T-helper 17 cell (primary cell): ENCODE results near the gene NAIP. TPM values are rescaled to one million over a fixed set of nuclear protein-coding genes. Genes with fewer than 3 reads are reported as not detected.
"Not testable (repeated sequence)": the region's sequence is repeated elsewhere in the genome, so short reads cannot be mapped to it uniquely, and the experiment has no call there.

Experiments used
- ATAC-seq: fragments of 150-1000 bp; cut with Tn5 transposase; 2 replicates; pipeline ENCODE4 v1.10.0; 2021; ENCODE audit warnings: mild to moderate bottlenecking, moderate library complexity
- DNase-seq, 3 donors: peaks; one replicate each; pipeline versions ENCODE4 v3.0.0 to v3.0.0-alpha.2; 2020 to 2021
- H3K9me3 ChIP-seq: one replicate; pipeline ENCODE4 v1.7.0; 2013; ENCODE audit warnings: low read length, mild to moderate bottlenecking; ENCODE audit not compliant: control insufficient read depth, poor library complexity, severe bottlenecking
- H3K27ac Mint-ChIP-seq: one replicate; pipeline ENCODE4 v1.8.0; 2022; ENCODE audit warnings: mild to moderate bottlenecking, moderate library complexity, mixed read lengths
- H3K27me3 Mint-ChIP-seq: one replicate; pipeline ENCODE4 v1.8.0; 2022; ENCODE audit warnings: mixed read lengths
- H3K36me3 Mint-ChIP-seq: one replicate; pipeline ENCODE4 v1.8.0; 2022; ENCODE audit warnings: low read depth, mixed read lengths
- H3K4me1 Mint-ChIP-seq: one replicate; pipeline ENCODE4 v1.8.0; 2022; ENCODE audit warnings: mild to moderate bottlenecking, mixed read lengths
- H3K4me3 Mint-ChIP-seq: one replicate; pipeline ENCODE4 v1.8.0; 2022; ENCODE audit warnings: mild to moderate bottlenecking, moderate library complexity, mixed read lengths
- total RNA-seq, 4 donors: library from RNA in 2 of 4; stranded (reverse) in 2 of 4; gene quantifications; one replicate each; pipeline ENCODE4 v1.2.3 and lab custom pipeline; 2022 to 2026

Gene NAIP, protein sequence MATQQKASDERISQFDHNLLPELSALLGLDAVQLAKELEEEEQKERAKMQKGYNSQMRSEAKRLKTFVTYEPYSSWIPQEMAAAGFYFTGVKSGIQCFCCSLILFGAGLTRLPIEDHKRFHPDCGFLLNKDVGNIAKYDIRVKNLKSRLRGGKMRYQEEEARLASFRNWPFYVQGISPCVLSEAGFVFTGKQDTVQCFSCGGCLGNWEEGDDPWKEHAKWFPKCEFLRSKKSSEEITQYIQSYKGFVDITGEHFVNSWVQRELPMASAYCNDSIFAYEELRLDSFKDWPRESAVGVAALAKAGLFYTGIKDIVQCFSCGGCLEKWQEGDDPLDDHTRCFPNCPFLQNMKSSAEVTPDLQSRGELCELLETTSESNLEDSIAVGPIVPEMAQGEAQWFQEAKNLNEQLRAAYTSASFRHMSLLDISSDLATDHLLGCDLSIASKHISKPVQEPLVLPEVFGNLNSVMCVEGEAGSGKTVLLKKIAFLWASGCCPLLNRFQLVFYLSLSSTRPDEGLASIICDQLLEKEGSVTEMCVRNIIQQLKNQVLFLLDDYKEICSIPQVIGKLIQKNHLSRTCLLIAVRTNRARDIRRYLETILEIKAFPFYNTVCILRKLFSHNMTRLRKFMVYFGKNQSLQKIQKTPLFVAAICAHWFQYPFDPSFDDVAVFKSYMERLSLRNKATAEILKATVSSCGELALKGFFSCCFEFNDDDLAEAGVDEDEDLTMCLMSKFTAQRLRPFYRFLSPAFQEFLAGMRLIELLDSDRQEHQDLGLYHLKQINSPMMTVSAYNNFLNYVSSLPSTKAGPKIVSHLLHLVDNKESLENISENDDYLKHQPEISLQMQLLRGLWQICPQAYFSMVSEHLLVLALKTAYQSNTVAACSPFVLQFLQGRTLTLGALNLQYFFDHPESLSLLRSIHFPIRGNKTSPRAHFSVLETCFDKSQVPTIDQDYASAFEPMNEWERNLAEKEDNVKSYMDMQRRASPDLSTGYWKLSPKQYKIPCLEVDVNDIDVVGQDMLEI (N-terminal part only)
- total RNA-seq (10 to 100 TPM; 21.0 to 24.1 TPM), total RNA-seq (lab: John Stamatoyannopoulos, UW) (1.2 reads per million in 2 donors)

GRCh38 chr5:71025289-71025953 lies at the start of gene NAIP:
TSS of gene NAIP (minus strand) at chr5:71025339. CDS start at chr5:71012915, 12,424 bp downstream.
- H3K36me3 Mint-ChIP-seq, ATAC-seq, H3K27ac Mint-ChIP-seq, DNase-seq, H3K4me3 Mint-ChIP-seq, H3K9me3 ChIP-seq, H3K4me1 Mint-ChIP-seq, H3K27me3 Mint-ChIP-seq: not testable (repeated sequence)

DNA sequence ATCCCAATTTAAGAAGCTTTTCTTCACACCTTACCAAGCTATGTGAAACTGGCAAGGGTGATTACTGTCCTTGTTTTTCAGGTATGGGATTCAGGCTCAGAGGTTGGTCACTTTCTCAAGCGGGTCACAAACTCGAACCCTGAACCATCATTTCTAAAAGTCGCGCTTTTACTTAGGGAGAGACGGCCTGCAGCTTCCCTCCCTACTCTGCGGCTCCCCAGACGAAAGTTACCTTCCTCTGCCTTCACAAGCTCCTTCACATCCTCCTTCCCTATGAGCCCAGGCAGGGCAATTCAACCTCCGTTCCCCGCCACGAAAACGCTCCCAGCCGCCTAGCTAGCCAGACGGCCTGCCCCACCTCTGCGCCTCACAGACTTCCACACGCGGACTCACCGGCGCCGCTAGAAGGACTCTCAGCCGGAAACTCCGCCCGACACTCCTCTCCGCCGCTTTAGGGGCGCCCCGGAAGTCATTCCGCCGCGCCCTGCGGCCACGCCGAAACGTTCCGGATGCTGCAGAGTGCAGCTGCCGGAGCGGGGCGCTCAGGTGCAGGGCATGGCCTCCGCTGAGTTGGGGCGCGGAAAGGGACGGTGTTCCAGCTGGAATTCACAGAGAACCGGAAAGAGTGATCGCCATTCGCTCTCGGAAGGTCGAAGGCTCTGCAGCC lies 42.3 kb upstream of the NAIP start, which contains the start of gene GTF2H2:
TSS of gene GTF2H2 (minus strand) at position 415 of the 667 bp plus-strand sequence. CDS start 4,913 bp downstream, outside the sequence.
- not testable (repeated sequence) for H3K27ac Mint-ChIP-seq, H3K27me3 Mint-ChIP-seq, H3K4me3 Mint-ChIP-seq, DNase-seq, H3K36me3 Mint-ChIP-seq, H3K9me3 ChIP-seq, H3K4me1 Mint-ChIP-seq
- ATAC-seq = peak; percentile 100

- not testable (repeated sequence) for H3K4me3 Mint-ChIP-seq, H3K27me3 Mint-ChIP-seq, H3K36me3 Mint-ChIP-seq, H3K27ac Mint-ChIP-seq, DNase-seq, H3K9me3 ChIP-seq, H3K4me1 Mint-ChIP-seq, ATAC-seq
Observed at GRCh38 chr5:71061322-71061721, 36.2 kb upstream of the NAIP start.

- not testable (repeated sequence) for H3K36me3 Mint-ChIP-seq, H3K4me3 Mint-ChIP-seq, DNase-seq, ATAC-seq, H3K9me3 ChIP-seq, H3K27ac Mint-ChIP-seq, H3K27me3 Mint-ChIP-seq, H3K4me1 Mint-ChIP-seq
Observed at GRCh38 chr5:71059426-71059825, 34.3 kb upstream of the NAIP start.

GRCh38 chr5:71044808-71045207 lies 19.7 kb upstream of the NAIP start:
- not testable (repeated sequence) for ATAC-seq, DNase-seq, H3K27me3 Mint-ChIP-seq, H3K27ac Mint-ChIP-seq, H3K4me3 Mint-ChIP-seq, H3K36me3 Mint-ChIP-seq, H3K4me1 Mint-ChIP-seq, H3K9me3 ChIP-seq

- not testable (repeated sequence) for ATAC-seq, H3K27ac Mint-ChIP-seq, H3K4me3 Mint-ChIP-seq
Observed at GRCh38 chr5:71044128-71044527, 19.0 kb upstream of the NAIP start.

GRCh38 chr5:71031046-71031776 lies 6.1 kb upstream of the NAIP start:
- H3K27ac Mint-ChIP-seq, H3K27me3 Mint-ChIP-seq, H3K4me3 Mint-ChIP-seq, H3K36me3 Mint-ChIP-seq, H3K4me1 Mint-ChIP-seq, H3K9me3 ChIP-seq, DNase-seq: not testable (repeated sequence)
- ATAC-seq = peak; percentile 28

More at GRCh38 chr5:71044128-71044527, 19.0 kb upstream of the NAIP start:
- DNase-seq, H3K36me3 Mint-ChIP-seq, H3K27me3 Mint-ChIP-seq, H3K9me3 ChIP-seq, H3K4me1 Mint-ChIP-seq: not testable (repeated sequence)

GRCh38 chr5:71020643-71021042 lies 4.5 kb downstream of the NAIP start:
- ATAC-seq, H3K36me3 Mint-ChIP-seq, H3K27me3 Mint-ChIP-seq, H3K4me3 Mint-ChIP-seq, H3K9me3 ChIP-seq, H3K4me1 Mint-ChIP-seq, H3K27ac Mint-ChIP-seq, DNase-seq: not testable (repeated sequence)

DNA sequence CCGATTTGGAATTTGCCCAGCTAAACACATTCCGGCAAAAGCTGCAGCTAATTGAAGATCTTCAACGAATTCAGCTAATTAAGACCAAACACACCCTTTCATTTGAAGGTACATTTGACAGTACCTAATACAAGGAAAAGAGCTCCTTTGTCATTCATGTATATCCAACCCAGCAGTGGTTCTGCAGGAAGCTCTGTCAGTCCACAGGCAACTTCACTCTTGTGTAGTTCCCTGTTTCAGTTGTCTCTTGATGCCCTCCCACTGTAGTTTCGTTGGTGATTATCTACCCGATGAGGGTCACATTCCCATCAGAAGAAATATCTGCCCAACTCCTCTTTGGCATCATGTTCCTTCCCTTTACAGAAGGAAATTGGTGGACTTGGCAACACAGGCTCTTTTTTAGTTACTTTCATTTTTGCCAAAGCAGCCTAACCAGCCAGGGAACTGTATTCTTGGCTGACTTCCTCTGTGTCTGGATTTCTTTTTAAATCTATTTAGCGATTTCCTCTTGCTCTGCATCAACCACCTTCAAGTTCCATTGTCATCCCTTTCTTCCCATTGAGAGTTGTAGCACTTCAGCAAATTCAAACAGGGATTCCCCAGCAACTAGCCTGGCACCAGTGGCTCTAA lies 6.6 kb downstream of the NAIP start:
- H3K27me3 Mint-ChIP-seq, ATAC-seq, H3K27ac Mint-ChIP-seq, H3K9me3 ChIP-seq, H3K36me3 Mint-ChIP-seq, H3K4me1 Mint-ChIP-seq, DNase-seq, H3K4me3 Mint-ChIP-seq: not testable (repeated sequence)

DNA sequence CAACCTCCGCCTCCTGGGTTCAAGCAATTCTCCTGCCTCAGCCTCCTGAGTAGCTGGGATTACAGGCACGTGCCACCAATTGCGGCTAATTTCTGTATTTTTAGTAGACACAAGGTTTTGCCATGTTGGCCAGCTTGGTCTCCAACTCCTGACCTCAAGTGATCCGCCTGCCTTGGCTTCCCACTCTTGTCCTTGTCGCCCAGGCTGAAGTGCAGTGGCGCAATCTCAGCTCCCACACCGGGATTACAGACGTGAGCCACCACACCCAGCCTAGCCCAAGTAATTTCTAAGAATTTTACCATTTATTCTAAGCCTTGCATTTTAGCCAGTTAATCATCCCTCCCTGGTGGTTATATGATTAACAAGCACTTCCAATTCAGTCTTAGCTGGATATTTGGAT lies 11.0 kb downstream of the NAIP start:
- no peaks in the 10 kb centered on the region for H3K4me1 Mint-ChIP-seq
- no peak for ATAC-seq

DNA sequence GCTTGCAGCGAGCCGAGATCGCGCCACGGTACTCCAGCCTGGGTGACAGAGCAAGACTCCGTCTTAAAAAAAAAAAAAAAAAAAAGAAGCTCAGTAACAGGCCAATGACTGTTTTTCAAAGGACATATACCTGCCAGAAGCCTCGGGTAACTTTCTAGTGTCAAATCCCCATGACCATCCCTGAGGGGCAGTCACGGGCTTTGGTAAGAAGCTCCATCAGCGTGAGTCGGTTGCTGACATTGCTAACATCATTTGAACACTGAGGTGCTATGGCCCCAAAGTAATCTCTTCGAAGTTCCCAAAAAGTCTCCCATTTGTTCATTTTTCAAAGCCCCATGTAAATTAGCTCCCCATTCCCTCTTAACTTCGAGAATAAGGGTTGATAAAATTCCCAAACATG lies 11.6 kb downstream of the NAIP start:
- H3K9me3 ChIP-seq = no peaks in the 10 kb centered on the region
- Mint-ChIP-seq H3K4me3 (no peak overlapping the region), H3K36me3 (no peaks in the 10 kb centered on the region)

More for the DNA sequence above, 11.0 kb downstream of the NAIP start:
- DNase-seq = no peak
- H3K9me3 ChIP-seq = no peaks in the 10 kb centered on the region
- no peaks in the 10 kb centered on the region for H3K36me3 Mint-ChIP-seq
- H3K4me3 Mint-ChIP-seq = no peak overlapping the region
- H3K27me3 Mint-ChIP-seq = no peaks in the 10 kb centered on the region
- H3K27ac Mint-ChIP-seq = no peak overlapping the region

More for the DNA sequence above, 11.6 kb downstream of the NAIP start:
- Mint-ChIP-seq H3K27me3 (no peaks in the 10 kb centered on the region), H3K27ac (no peak overlapping the region), H3K4me1 (no peaks in the 10 kb centered on the region)
- no peak for DNase-seq
- ATAC-seq = no peak
